Ammon's horn (tissue), 1 donor: ENCODE measurements around the gene DNER.
A peak's percentile ranks its signal among the peaks of the same experiment; 100 is the strongest.
"Not testable (repeated sequence)": the region's sequence is repeated elsewhere in the genome, so short reads cannot be mapped to it uniquely, and the experiment has no call there.

Experiments used
- DNase-seq: peaks from one replicate; pipeline ENCODE4 v3.0.0-alpha.2; 2016; ENCODE audit warnings: low spot score

Gene DNER, protein sequence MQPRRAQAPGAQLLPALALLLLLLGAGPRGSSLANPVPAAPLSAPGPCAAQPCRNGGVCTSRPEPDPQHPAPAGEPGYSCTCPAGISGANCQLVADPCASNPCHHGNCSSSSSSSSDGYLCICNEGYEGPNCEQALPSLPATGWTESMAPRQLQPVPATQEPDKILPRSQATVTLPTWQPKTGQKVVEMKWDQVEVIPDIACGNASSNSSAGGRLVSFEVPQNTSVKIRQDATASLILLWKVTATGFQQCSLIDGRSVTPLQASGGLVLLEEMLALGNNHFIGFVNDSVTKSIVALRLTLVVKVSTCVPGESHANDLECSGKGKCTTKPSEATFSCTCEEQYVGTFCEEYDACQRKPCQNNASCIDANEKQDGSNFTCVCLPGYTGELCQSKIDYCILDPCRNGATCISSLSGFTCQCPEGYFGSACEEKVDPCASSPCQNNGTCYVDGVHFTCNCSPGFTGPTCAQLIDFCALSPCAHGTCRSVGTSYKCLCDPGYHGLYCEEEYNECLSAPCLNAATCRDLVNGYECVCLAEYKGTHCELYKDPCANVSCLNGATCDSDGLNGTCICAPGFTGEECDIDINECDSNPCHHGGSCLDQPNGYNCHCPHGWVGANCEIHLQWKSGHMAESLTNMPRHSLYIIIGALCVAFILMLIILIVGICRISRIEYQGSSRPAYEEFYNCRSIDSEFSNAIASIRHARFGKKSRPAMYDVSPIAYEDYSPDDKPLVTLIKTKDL

DNA sequence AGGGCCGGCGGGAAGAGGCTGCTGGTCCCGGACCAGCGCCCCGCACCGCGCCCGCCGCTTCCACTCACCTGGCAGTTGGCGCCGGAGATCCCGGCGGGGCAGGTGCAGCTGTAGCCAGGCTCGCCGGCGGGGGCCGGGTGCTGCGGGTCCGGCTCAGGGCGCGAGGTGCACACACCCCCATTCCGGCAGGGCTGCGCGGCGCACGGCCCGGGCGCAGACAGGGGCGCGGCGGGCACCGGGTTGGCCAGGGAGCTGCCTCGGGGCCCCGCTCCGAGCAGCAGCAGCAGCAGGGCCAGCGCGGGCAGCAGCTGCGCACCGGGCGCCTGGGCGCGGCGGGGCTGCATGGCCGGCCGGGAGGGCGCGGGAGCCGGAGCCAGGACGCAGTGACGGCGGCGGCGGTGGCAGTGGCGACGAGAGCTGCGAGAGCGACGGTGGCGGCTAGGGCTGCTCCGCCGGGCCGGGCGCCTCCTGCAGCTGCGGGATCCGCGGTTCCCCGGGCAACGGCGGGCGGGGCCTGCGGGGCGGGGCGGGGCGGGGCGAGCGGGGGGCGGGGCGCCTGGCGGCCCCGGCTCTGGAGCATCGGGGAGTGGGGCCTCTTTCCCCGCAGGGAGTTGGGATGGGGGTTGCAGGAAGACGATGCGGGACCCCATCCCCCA lies at the start of gene DNER:
DNER (minus strand) TSS at position 476 of the 656 bp plus-strand sequence; CDS start at position 344, 132 bp downstream.
- DNase-seq, result peak; percentile 84

DNA sequence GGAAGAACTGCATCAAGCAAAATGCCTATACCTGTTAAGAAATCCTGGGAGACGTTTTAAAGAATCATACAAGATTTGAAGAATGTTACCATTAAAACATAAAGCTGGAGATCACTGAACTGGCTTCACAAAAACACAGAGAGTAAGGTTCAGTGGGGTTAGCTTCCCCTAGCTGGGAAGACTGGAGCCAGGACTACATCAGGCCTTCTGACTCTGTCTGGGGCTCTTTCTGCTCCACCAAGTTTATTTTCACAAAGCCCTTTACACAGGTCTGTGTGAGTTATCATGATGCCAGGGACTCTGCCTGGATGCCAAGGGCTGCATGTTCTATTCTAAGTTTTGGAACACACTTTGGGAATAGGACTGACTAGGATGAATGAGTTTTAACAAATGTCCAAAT lies 47.3 kb upstream of the DNER start:
- no peak for DNase-seq

DNA sequence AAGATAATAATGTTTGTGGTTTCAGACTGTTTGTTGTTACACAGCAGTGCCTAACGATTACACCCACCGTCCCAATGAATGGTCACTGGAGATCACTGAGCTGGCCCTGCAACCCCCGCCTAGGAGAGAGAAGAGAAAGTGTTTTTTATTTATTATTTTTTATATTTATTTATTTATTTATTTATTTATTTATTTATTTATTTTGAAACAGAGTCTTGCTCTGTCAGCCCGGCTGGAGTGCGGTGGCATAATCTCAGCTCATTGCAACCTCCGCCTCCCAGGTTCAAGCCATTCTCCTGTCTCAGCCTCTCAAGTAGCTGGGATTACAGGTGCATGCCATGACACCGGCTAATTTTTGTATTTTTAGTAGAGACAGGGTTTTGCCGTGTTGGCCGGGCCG lies 43.1 kb upstream of the DNER start:
- not testable (repeated sequence) for DNase-seq

DNA sequence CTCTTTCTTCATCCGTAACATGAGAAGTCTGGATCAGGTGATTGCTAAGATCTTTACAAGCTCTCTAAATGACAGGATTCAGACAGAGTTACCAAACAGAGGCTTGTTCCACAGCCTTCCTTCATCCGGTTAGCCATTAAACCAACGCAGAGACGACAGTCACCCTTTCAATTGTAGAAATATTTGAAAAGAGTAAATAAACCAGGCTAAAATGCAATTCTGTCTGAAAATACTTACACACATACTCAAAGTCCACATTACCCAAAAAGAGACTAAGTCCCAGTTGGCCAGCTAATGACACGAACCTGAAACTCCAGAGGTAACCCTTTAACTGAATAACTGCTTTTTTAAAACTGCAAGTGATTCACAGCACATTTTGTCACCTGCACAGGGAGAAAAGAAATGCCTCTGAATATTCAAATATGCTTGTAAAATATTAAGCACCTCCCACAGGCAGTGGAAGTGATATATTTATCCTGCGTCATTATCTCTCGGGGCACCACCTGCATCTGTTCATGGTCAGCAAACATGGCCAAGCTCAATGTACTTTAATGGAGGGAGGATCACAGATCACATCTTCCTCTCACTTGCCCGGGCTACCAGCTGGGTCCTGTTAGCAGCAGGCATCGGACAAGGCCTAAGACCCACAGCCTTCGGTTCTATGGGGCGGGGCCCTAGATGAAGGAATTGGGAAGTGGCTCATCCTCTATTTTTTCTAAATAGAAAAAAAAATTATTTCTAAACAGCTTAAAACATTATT lies 38.8 kb upstream of the DNER start:
- DNase-seq, result no peak

DNA sequence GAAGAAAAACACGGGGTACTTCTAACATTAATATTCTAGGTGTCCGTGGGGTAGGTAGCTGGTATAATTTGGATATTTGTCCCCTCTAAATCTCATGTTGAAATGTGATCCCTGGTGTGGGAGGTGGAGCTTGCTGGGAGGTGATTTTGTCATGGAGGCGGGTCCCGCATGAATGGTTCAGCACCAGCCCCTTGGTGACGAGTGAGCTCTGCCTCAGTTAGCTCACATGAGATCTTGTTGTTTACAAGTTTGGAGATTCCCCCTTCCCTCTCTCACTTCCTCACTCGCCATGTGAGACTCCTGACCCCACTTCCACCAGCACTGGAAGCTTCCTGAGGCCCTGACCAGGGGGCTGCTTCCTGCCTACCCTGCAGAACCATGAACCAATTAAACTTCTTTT lies 35.4 kb upstream of the DNER start:
- no peak for DNase-seq

DNA sequence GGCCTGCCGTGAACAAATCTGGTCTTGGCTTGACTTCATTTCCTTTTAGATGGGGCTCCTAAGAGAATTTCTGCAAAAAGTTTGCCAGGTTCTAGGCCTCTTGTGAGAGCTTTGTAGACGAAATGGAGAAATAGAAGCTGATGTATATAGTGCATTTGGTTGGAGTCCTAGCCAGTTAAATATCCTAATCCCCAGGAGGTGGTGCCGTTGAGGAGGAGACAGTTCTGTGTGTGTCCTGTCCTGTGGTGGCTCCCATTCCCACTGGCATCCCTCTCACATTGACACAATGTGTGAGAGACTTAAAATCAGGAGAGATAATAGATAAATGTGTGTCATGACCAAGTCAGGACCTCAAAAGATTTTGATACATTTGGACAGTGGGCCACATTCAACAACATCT lies 34.6 kb upstream of the DNER start:
- DNase-seq, result no peak

DNA sequence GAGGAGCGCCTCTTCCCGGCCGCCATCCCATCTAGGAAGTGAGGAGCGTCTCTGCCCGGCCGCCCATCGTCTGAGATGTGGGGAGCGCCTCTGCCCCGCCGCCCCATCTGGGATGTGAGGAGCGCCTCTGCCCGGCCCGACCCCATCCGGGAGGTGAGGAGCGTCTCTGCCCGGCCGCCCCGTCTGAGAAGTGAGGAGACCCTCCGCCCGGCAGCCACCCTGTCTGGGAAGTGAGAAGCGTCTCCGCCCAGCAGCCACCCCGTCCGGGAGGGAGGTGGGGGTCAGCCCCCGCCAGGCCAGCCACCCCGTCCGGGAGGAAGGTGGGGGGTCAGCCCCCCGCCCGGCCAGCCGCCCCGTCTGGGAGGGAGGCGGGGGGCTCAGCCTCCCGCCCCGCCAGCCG lies 28.3 kb upstream of the DNER start:
- DNase-seq, result not testable (repeated sequence)

DNA sequence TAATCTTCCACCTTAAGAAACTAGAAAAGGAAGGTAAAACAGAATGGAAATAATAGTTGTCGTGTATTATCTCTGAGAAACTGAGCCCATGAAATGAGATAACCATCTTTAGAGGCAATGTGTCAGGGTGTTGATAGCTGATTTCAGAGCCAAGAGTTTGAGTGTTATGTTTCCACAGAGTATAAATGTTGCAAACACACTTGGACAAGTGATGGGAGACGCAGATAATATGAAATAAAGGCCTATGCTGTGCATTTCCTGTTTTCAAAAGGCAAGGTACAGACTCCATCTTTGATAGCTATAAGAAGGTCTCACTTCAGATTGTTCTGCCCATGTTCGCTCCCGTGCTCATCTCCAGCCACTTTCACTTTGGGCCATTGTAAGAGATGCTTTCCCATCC lies 25.9 kb upstream of the DNER start:
- no peak for DNase-seq

DNA sequence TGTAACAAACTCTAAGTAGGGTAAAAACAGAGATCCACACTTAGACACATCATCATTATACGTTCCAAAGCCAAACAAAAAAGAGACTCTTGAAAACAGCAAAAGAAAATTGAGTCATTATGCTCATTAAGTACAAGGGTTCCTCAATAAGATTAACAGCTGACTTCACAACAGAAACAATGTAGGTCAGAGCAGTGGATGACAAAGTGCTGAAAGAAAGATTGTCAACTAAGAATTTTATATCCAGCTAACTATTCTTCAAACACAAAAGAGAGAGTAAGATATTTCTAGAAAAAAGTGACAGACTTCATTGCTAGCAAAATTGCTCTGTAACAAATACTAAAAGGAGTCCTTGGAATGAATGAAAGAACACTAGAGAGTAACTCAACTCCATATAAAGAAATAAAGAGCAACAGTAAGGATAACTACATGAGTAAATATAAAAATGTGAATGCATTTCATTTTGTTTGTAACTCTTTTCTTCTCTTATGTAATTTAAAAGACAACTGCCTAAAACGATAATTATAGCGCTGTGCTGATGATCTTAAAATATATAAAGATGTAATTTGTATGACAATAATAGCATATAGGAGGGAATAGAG lies 23.8 kb upstream of the DNER start:
- DNase-seq, result no peak

DNA sequence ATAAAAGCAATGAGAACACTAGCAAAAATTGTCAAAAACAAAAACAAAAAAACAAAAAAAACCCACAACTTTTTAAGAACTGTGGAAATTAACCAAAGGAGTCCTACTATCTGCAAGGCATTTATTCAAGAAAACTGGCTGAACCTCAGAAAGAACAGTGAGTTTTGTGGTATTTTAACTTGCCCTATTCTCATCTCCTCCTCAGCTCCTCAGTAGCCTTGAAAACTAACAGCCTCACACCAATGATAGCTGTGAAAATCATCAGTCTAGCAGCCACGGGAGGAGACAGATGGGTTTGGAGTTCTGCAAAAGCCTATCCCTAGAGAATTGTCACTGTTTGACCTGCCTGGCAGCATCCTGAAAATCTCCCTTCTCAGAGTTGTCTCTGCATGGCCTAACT lies 20.1 kb upstream of the DNER start:
- DNase-seq, result no peak

DNA sequence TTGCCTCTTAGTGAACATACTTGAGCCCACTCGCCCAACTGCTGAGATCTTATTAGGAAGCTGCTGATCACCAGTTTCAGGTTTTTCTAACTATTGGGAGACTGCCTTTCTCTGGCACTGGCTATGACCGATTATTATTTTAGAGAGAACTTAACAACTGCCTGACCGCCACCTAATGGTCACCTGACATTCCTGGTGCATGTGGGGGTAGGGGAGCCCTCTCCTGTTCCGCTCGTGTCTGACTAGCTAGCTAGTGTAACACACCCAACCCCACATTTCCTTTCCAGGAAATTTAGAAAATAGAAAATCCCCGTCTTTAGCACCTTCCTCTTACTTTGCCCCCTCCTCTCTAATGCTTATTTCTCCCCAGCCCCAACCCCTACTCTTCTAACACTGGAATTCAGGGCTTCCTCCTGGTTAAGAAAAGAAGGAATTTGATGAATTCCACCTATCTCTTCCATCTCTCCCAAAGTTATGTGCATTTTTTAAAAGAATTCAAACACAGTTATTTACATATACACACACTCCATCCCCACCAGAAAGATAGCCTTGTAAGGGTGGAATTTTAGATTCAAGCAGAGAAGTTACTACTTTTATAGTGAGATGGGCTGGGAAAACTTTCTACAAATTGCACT lies 19.4 kb upstream of the DNER start:
- DNase-seq, result no peak

DNA sequence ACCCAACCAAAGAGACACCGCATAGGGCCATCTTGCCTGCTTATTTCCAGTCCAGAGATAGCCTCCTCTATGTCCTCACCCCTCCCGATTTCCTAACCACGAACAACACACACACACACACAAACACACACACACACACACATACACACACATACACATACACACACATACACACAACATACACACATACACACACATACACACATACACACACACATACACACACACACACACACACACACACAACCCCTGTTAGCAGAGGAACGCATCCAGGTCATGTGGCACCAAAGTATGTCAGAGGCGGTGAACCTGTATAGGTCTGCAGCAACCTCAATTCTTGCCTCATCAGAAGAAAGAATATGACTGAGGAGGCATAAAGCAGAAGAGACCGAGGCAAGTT lies 18.5 kb upstream of the DNER start:
- DNase-seq, result no peak

DNA sequence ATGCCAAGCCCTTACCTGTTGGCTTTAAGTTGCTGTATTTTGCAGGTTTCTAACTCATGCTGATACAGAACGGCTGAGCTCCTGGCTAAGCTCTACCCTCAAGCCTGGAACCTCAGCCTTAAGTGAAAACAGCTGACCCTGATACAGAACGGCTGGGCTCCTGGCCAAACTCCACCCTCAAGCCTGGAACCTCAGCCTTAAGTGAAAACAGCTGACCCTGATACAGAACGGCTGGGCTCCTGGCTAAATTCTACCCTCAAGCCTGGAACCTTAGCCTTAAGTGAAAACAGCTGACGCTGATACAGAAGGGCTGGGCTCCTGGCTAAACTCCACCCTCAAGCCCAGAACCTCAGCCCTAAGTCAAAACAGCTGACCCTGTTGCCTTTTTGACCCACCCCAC lies 17.6 kb upstream of the DNER start:
- no peak for DNase-seq

DNA sequence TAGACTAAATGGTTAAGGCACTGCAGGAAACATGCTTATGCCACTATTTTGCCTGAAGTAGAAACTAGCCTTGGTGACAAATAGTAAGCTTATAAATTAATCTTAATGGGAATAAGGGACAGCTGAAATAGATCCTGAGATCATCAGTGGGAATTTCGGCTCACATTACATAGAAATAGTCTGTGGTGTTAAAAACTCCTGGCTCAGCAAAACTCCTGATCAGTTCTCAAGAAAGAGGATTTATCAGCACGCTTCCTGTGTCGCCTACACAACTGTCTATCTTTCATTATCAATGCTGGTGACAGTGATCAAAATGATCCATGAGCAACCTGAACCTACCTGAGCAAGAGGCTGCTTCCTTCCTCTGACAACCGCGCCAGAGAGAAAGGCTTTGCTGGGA lies 17.0 kb upstream of the DNER start:
- no peak for DNase-seq

DNA sequence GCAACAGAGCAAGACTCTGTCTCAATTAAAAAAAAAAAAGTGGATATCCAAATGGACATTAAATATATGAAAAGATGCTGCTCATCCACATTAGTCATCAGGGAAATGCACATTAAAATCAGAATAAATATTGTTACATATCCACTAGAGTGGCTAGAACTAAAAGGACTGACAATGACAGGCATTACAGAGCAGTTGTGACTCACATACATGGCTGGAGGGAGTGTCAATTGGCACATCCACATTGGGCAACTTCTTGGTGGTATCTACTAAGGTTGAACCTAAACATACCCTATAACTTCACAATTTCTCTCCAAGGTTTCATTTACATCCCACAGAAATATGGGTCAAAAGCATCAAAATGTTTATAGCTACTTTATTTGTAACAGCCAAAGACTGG lies 14.0 kb upstream of the DNER start:
- no peak for DNase-seq

DNA sequence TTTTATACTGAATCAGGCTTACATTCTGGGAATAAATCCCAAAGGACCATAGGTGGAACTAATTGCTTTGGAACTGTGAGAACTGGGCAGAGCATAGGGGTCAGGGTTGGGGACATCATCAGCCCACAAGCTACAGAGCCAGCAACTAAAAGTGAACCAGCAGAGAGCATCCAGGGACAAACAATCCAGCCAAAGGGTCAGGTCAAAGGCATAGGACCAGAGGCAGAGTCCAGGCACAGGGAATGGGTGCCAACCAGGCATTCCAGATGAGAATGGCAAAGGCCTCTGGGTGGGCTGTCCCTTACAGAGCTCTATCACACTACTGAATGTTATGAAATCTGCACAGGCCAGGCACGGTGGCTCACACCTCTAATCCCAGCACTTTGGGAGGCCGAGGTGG lies 12.3 kb upstream of the DNER start:
- no peak for DNase-seq

DNA sequence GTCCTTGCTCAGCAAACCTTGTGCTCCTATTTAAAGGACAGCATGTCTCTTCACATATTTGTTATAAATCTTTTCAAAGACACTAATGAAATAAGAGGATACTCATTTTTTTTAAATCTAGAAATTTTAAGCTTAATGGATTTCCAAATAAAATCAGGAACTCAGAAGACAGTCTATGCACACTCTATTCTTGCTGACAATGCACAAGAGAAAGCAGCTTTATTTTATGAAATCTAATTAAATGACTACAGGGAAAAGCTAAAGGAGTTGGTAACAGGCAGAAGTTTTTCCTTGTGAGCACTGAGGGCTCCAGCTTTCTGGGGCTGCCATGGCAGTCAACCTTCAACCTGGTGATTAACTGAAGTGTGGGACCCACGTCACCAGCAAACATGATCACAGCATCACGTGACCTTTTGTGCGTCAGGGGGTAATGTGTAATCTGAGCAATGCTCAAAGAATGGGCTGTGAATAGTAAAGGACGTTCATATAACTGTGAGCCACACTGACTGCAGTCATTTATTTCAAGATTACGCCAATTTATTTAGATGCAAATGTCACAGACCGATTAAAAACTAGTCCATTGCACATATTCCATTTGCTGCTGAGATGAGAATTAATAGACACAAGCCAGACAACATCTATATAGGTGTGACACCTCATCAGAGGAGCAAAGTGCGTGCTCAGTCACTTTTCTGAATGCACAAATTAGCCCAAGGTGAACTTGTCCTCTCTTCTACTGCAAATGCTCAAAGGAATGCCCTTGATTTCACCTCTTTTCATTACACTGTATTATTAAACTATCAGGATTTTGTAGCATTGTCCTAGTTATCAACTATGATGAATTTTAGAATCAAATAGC lies 11.6 kb upstream of the DNER start:
- DNase-seq, result no peak

DNA sequence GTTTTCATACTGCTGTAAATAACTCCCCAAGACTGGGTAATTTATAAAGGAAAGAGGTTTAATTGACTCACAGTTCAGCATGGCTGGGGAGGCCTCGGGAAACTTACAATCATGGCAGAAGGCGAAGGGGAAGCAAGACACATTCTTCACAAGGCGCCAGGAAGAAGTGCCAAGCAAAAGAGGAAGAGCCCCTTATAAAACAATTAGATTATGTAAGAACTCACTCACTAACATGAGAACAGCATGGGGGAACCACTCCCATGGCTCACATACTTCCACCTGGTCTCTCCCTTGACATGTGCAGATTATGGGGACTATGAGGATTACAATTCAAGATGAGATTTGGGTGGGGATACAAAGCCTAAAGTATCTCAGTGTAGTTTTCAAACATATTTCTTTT lies 8.8 kb upstream of the DNER start:
- not testable (repeated sequence) for DNase-seq

DNA sequence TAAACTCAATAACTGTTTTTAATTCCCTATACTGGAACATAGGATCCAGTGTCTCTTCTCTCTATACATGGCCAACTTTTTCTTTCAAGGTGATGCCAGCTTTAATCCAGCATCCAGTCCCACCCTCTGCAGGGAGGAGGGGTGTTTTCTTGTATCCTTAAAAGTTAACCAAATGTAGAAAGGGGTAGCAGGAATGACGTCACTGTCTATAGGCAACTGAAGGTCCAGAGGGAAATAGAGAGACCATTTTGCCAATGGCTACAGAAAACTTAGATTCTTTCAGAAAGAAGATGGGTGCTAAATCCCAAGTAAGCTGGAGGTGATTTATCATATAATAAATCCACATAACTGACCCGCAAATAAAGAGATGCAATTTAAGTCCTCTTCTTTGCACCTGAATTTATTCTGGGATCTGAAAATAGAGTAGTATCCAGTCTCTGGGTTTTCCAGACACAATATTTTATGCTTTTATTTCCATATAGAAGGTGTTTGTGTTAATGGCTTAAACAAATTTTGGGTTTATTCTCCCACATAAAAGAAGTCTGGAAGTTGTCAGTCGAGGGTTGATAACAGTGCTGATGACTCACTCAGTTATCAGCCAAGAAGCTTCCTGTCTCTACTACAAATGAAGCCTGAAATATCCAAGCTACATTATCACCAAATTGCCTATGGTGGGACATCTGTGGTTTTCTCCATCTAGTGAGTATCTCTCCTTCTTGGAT lies 5.7 kb upstream of the DNER start:
- DNase-seq, result no peak

DNA sequence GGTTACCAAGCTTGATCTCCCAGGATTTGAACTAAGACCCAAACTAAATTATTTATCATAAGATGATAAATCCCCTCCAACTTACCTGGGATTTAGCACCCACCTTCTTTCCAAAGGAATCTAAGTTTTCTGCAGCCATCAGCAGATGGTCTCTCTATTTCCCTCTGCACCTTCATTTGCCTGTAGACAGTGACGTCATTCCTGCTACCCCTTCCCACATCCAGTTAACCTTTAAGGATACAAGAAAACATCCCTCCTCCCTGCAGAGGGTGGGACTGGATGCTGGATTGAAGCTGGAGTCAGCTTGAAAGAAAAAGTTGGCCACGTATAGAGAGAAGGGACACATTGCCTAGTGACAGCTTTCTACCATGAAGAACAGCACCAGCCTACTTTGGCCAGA lies 3.7 kb upstream of the DNER start:
- DNase-seq, result no peak
